ENCODE measurements around the gene BOD1L1. TPM values are rescaled to one million over a fixed set of nuclear protein-coding genes. Genes with fewer than 3 reads are reported as not detected.

BOD1L1 gene
- polyA plus RNA-seq, 3 donors: 7.2 to 20.9 (median 13.4) TPM

Other genes with a start within 250 kb of the BOD1L1 start
- gene RAB28, start 143.4 kb downstream of the BOD1L1 start, polyA plus RNA-seq: 10 to 100 TPM in 2 of 3 donors, 1 to 10 TPM in 1; 5.2 to 33.0 (median 13.4) TPM
- gene NKX3-2, start 83.2 kb downstream of the BOD1L1 start, polyA plus RNA-seq: 1 to 10 TPM in 1 of 3 donors, under 1 TPM in 2; 0.05 to 2.1 (median 0.49) TPM

All from adipose tissue (tissue), 3 donors.